ENCODE results near the gene SDF4. TPM values are rescaled to one million over a fixed set of nuclear protein-coding genes. Genes with fewer than 3 reads are reported as not detected.

SDF4 gene
- total and polyA plus RNA-seq, 2 of the 4 experiments (the other 2 are of a cell fraction), result 57.0 to 250 TPM

GRCh38 chr1:1168451-1169411, 63.1 kb downstream of the SDF4 start:
- no peak overlapping the region for H4K8ac ChIP-seq (ENCODE audit: low read depth in 2 of 2, low read length in 2 of 2)
- no peaks in the 10 kb centered on the region; the same call in 1 of the 2 replicates for H4K20me1 ChIP-seq (ENCODE audit: insufficient read depth, low read length)
- H3K9me1 ChIP-seq (ENCODE audit: insufficient read depth, low read length), result no peaks in the 10 kb centered on the region
- WGBS, 2 experiments (ENCODE audit: extremely low coverage in 2 of 2, insufficient read length in 1 of 2), result 73% methylated on average over 19 of the region's 37 CpGs; no CpG with 5 or more reads in 1 of the 2 experiments
- no peaks in the 10 kb centered on the region for H3K4me1 ChIP-seq (ENCODE audit: control insufficient read depth, insufficient read depth, low read length)
- no peaks in the 10 kb centered on the region for H3K79me1 ChIP-seq (ENCODE audit: low read depth in 1 of 2, low read length in 2 of 2)
- TF ChIP-seq CEBPB (IDR thresholded peaks at IDR 0.05; ENCODE audit: low read depth, low read length) (no peak), MAFK (IDR thresholded peaks at IDR 0.05; ENCODE audit: low read depth, low read length) (no peak), SMC3 (IDR thresholded peaks at IDR 0.05; ENCODE audit: low read depth, low read length) (no peak), RAD21 (IDR thresholded peaks at IDR 0.05; ENCODE audit: low read length) (no peak), RFX5 (IDR thresholded peaks at IDR 0.05; ENCODE audit: low read depth, low read length) (no peak), BHLHE40 (IDR thresholded peaks at IDR 0.05; ENCODE audit: low read depth, low read length) (no peak), RCOR1 (IDR thresholded peaks at IDR 0.05; ENCODE audit: insufficient replicate concordance, low read length) (no peak), CHD1 (IDR thresholded peaks at IDR 0.05; ENCODE audit: low read depth, low read length) (no peak), MAZ (IDR thresholded peaks at IDR 0.05; ENCODE audit: borderline replicate concordance, low read depth, low read length) (no peak), FOS (IDR thresholded peaks at IDR 0.05; ENCODE audit: low read depth, low read length) (no peak), POLR2A (IDR thresholded peaks at IDR 0.05; ENCODE audit: low read depth, low read length) (no peak)
- TF ChIP-seq, protein P1, sequence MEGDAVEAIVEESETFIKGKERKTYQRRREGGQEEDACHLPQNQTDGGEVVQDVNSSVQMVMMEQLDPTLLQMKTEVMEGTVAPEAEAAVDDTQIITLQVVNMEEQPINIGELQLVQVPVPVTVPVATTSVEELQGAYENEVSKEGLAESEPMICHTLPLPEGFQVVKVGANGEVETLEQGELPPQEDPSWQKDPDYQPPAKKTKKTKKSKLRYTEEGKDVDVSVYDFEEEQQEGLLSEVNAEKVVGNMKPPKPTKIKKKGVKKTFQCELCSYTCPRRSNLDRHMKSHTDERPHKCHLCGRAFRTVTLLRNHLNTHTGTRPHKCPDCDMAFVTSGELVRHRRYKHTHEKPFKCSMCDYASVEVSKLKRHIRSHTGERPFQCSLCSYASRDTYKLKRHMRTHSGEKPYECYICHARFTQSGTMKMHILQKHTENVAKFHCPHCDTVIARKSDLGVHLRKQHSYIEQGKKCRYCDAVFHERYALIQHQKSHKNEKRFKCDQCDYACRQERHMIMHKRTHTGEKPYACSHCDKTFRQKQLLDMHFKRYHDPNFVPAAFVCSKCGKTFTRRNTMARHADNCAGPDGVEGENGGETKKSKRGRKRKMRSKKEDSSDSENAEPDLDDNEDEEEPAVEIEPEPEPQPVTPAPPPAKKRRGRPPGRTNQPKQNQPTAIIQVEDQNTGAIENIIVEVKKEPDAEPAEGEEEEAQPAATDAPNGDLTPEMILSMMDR (conservative IDR thresholded peaks at IDR 0.05; ENCODE audit: low read depth, low read length), result no peak
- TF ChIP-seq, protein P2, sequence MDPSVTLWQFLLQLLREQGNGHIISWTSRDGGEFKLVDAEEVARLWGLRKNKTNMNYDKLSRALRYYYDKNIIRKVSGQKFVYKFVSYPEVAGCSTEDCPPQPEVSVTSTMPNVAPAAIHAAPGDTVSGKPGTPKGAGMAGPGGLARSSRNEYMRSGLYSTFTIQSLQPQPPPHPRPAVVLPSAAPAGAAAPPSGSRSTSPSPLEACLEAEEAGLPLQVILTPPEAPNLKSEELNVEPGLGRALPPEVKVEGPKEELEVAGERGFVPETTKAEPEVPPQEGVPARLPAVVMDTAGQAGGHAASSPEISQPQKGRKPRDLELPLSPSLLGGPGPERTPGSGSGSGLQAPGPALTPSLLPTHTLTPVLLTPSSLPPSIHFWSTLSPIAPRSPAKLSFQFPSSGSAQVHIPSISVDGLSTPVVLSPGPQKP (IDR thresholded peaks at IDR 0.05; ENCODE audit: borderline replicate concordance, low read depth, low read length), result no peak
- TF ChIP-seq, protein P3, sequence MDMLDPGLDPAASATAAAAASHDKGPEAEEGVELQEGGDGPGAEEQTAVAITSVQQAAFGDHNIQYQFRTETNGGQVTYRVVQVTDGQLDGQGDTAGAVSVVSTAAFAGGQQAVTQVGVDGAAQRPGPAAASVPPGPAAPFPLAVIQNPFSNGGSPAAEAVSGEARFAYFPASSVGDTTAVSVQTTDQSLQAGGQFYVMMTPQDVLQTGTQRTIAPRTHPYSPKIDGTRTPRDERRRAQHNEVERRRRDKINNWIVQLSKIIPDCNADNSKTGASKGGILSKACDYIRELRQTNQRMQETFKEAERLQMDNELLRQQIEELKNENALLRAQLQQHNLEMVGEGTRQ (IDR thresholded peaks at IDR 0.05; ENCODE audit: low read depth, low read length), result no peak
- no peak overlapping the region for H2AK9ac ChIP-seq (replicated peaks; ENCODE audit: low read depth, low read length, poor library complexity)
- H3K27ac ChIP-seq (ENCODE audit: insufficient read depth, low read length), result no peak overlapping the region
- H3K27me3 ChIP-seq (ENCODE audit: control insufficient read depth, insufficient read depth, low read length), result peaks cover 56% of the 10 kb centered on the region
- no peak overlapping the region for H3K4ac ChIP-seq (ENCODE audit: low read depth, low read length)
- H3K9ac ChIP-seq (ENCODE audit: low read depth, low read length), result no peak overlapping the region
- no peak overlapping the region for H3K4me3 ChIP-seq (ENCODE audit: insufficient read depth, low read depth, low read length)
- no peak overlapping the region for H2BK5ac ChIP-seq (ENCODE audit: low read depth, low read length, poor library complexity, severe bottlenecking)
- no peak overlapping the region for H2AFZ ChIP-seq (replicated peaks; ENCODE audit: low read length, poor library complexity)
- no peak overlapping the region for H3K23ac ChIP-seq (ENCODE audit: low read depth, low read length)
- POLR2A ChIA-PET (ENCODE audit: unreplicated experiment), result no interaction called here
- intact Hi-C loops (cut with micrococcal nuclease), result no loop called here
- dilution Hi-C loops (cut with HindIII; ENCODE audit: low sequenced_read_pairs, unreplicated experiment), result no loop called here
- in situ Hi-C loops (cut with MboI; ENCODE audit: low sequenced_read_pairs), result no loop called here
- CTCF ChIA-PET, result no interaction called here
- no peak for DNase-seq
- no peaks in the 10 kb centered on the region for H3K36me3 ChIP-seq (ENCODE audit: control insufficient read depth, insufficient read depth, low read length)
- no peak for ATAC-seq (ENCODE audit: low read depth)
- H2BK20ac ChIP-seq (ENCODE audit: low read depth, low read length), result no peak overlapping the region
- no peak overlapping the region for H4K91ac ChIP-seq (ENCODE audit: insufficient read depth, low read depth, low read length)
- no peak overlapping the region for H3K18ac ChIP-seq (ENCODE audit: low read depth, low read length)
- no TSS peak for BruUV-seq (replicated peaks)
- no peaks in the 10 kb centered on the region for H3K9me3 ChIP-seq (ENCODE audit: control insufficient read depth, insufficient read depth, low read length)
- no peak overlapping the region for H2AK5ac ChIP-seq (ENCODE audit: low read depth, low read length)
- no peak overlapping the region for H3K14ac ChIP-seq (replicated peaks; ENCODE audit: low read depth, low read length)
- H3K4me2 ChIP-seq (ENCODE audit: low read depth, low read length), result no peak overlapping the region
- no peak overlapping the region for H4K5ac ChIP-seq (ENCODE audit: low read depth, low read length)
- no peak overlapping the region for H2BK120ac ChIP-seq (ENCODE audit: low read depth, low read length)
- no peak overlapping the region for H2BK15ac ChIP-seq (ENCODE audit: low read depth, low read length)
- H3K56ac ChIP-seq (ENCODE audit: extremely low read depth, insufficient read depth, low read length), result no peak overlapping the region

All from IMR-90 (cell line).